ENCODE results near the gene KRTAP13-2. TPM values are rescaled to one million over a fixed set of nuclear protein-coding genes. Genes with fewer than 3 reads are reported as not detected.
A peak's percentile ranks its signal among the peaks of the same experiment; 100 is the strongest.

Gene KRTAP13-2
- total RNA-seq = not detected
- polyA plus RNA-seq = not detected
- long read RNA-seq, donor 1, partial matches to known transcripts = 0 of 1 reads
- long read RNA-seq, donor 1, other reads (novel, unspliced or antisense) = 0 of 1 reads
- long read RNA-seq, donor 2 = 0 reads
- long read RNA-seq, donor 3 = 0 reads
- long read RNA-seq, donor 4 = 0 reads
- long read RNA-seq, donor 5 = 0 reads

GRCh38 chr21:30372139-30372770 lies at the start of gene KRTAP13-2:
Gene KRTAP13-2, minus strand, starts transcription at chr21:30372271. Its CDS starts 58 bp downstream, at chr21:30372213.
- ATAC-seq (ENCODE audit: insufficient read depth, low FRiP score) = no peak
- H3K36me3 ChIP-seq (ENCODE audit: control insufficient read depth in 4 of 4, insufficient read depth in 4 of 4, low read length in 4 of 4) = no peaks in the 10 kb centered on the region
- no peak for TF ChIP-seq CTCF (IDR thresholded peaks at IDR 0.05; ENCODE audit: control extremely low read depth, extremely low read depth)

GRCh38 chr21:30415993-30416392 lies 43.9 kb upstream of the KRTAP13-2 start:
- WGBS, 2 donors = 83 to 84% methylated on average over 5 of the region's 5 CpGs
- Histone ChIP-seq H3K9me3 (ENCODE audit: control insufficient read depth in 4 of 4, insufficient read depth in 3 of 4, low read length in 3 of 4) (no peaks in the 10 kb centered on the region), H3K4me3 (no peak overlapping the region), H3K27ac (ENCODE audit: low read depth in 1 of 2, low read length in 1 of 2) (no peak overlapping the region), H3K4me1 (ENCODE audit: control insufficient read depth in 5 of 5, insufficient read depth in 5 of 5, low read length in 5 of 5) (no peaks in the 10 kb centered on the region), H3K36me3 (ENCODE audit: control insufficient read depth in 4 of 4, insufficient read depth in 4 of 4, low read length in 4 of 4) (no peaks in the 10 kb centered on the region), H3K9ac (ENCODE audit: insufficient read depth in 1 of 2, low read length in 2 of 2) (no peak overlapping the region), H3K27me3 (ENCODE audit: control insufficient read depth in 3 of 3, insufficient read depth in 3 of 3, low read length in 2 of 3) (no peaks in the 10 kb centered on the region)
- no peak for TF ChIP-seq CTCF (IDR thresholded peaks at IDR 0.05; ENCODE audit: control extremely low read depth, extremely low read depth)
- ATAC-seq (ENCODE audit: insufficient read depth, low FRiP score) = no peak
- no peak for DNase-seq

More at GRCh38 chr21:30372139-30372770, at the start of gene KRTAP13-2:
- H3K4me1 ChIP-seq (ENCODE audit: control insufficient read depth in 5 of 5, insufficient read depth in 5 of 5, low read length in 5 of 5) = no peaks in the 10 kb centered on the region
- H3K27me3 ChIP-seq (ENCODE audit: control insufficient read depth in 3 of 3, insufficient read depth in 3 of 3, low read length in 2 of 3) = no peaks in the 10 kb centered on the region
- no peak within 1 kb of the TSS for H3K9ac ChIP-seq (ENCODE audit: insufficient read depth in 1 of 2, low read length in 2 of 2)
- WGBS, 2 donors = 86% methylated on average over 5 of the region's 5 CpGs
- H3K27ac ChIP-seq (ENCODE audit: low read depth in 1 of 2, low read length in 1 of 2) = no peak within 1 kb of the TSS
- no peaks in the 10 kb centered on the region for H3K9me3 ChIP-seq (ENCODE audit: control insufficient read depth in 4 of 4, insufficient read depth in 3 of 4, low read length in 3 of 4)
- DNase-seq = no peak
- no peak within 1 kb of the TSS for H3K4me3 ChIP-seq

GRCh38 chr21:30408782-30409494 lies 36.9 kb upstream of the KRTAP13-2 start:
- ATAC-seq (ENCODE audit: insufficient read depth, low FRiP score) = peak; percentile 90
- peaks cover 0 to 7% (median 1%) of the 10 kb centered on the region in 4 donors for H3K9me3 ChIP-seq (ENCODE audit: control insufficient read depth in 4 of 4, insufficient read depth in 3 of 4, low read length in 3 of 4)
- H3K4me1 ChIP-seq (ENCODE audit: control insufficient read depth in 5 of 5, insufficient read depth in 5 of 5, low read length in 5 of 5) = no peaks in the 10 kb centered on the region
- no peak overlapping the region for H3K4me3 ChIP-seq
- no peak overlapping the region for H3K27ac ChIP-seq (ENCODE audit: low read depth in 1 of 2, low read length in 1 of 2)
- no peak overlapping the region for H3K9ac ChIP-seq (ENCODE audit: insufficient read depth in 1 of 2, low read length in 2 of 2)
- peak; percentile 14 to 44 (median 32) for DNase-seq
- WGBS, 2 donors = 27% methylated on average over 14 of the region's 14 CpGs
- no peaks in the 10 kb centered on the region for H3K36me3 ChIP-seq (ENCODE audit: control insufficient read depth in 4 of 4, insufficient read depth in 4 of 4, low read length in 4 of 4)
- H3K27me3 ChIP-seq (ENCODE audit: control insufficient read depth in 3 of 3, insufficient read depth in 3 of 3, low read length in 2 of 3) = no peaks in the 10 kb centered on the region
- no peak for TF ChIP-seq CTCF (IDR thresholded peaks at IDR 0.05; ENCODE audit: control extremely low read depth, extremely low read depth)
